Measurements from ENCODE around the gene XKR7.

DNA sequence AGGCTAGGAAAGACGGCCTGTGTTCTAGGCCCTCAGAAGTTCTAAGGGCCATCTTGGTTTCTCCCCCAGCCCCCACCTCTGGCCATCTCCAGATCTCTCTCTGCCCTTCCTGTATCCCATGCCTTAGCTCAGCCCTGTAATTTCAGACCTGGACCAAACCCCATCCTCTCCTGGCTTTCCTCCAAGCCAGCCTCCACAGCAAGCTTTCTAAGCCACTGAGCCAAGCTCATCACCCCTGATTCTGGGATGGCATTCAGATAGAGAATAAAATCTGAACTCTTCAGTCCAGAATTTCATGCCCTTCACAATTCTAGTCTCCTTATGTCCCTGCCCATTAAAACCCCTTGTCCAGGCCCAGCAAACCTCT lies 23.4 kb downstream of the XKR7 start:
- TF ChIP-seq, protein P1, sequence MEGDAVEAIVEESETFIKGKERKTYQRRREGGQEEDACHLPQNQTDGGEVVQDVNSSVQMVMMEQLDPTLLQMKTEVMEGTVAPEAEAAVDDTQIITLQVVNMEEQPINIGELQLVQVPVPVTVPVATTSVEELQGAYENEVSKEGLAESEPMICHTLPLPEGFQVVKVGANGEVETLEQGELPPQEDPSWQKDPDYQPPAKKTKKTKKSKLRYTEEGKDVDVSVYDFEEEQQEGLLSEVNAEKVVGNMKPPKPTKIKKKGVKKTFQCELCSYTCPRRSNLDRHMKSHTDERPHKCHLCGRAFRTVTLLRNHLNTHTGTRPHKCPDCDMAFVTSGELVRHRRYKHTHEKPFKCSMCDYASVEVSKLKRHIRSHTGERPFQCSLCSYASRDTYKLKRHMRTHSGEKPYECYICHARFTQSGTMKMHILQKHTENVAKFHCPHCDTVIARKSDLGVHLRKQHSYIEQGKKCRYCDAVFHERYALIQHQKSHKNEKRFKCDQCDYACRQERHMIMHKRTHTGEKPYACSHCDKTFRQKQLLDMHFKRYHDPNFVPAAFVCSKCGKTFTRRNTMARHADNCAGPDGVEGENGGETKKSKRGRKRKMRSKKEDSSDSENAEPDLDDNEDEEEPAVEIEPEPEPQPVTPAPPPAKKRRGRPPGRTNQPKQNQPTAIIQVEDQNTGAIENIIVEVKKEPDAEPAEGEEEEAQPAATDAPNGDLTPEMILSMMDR (IDR thresholded peaks at IDR 0.05): no peak
- no peak for TF ChIP-seq POLR2A (IDR thresholded peaks at IDR 0.05)

Data from esophagus squamous epithelium (tissue), 4 donors.